GM21390 (cell line): ENCODE results near the gene DENND4A.
"Not testable (repeated sequence)": the region's sequence is repeated elsewhere in the genome, so short reads cannot be mapped to it uniquely, and the experiment has no call there.

Experiments used
- ATAC-seq: cut with Tn5 transposase; IDR thresholded peaks from one replicate; pipeline ENCODE4 v1.9.1; 2021; ENCODE audit not compliant: unreplicated experiment

The DENND4A gene

GRCh38 chr15:65761210-65761926, 30.7 kb downstream of the DENND4A start:
- ATAC-seq: no peak

- no peak for ATAC-seq
These were observed 32.7 kb downstream of the DENND4A start for GRCh38 chr15:65759441-65759840.

GRCh38 chr15:65758242-65758641, 33.9 kb downstream of the DENND4A start:
- no peak for ATAC-seq

GRCh38 chr15:65757256-65757655, 34.8 kb downstream of the DENND4A start:
- ATAC-seq: no peak

GRCh38 chr15:65752151-65752700, 39.9 kb downstream of the DENND4A start:
- ATAC-seq: no peak

- no peak for ATAC-seq
These were observed 40.7 kb downstream of the DENND4A start for GRCh38 chr15:65751431-65751830.

GRCh38 chr15:65747265-65747664, 44.8 kb downstream of the DENND4A start:
- no peak for ATAC-seq

GRCh38 chr15:65743637-65744252, 48.3 kb downstream of the DENND4A start:
- no peak for ATAC-seq

GRCh38 chr15:65740148-65740547, 51.9 kb downstream of the DENND4A start:
- no peak for ATAC-seq

- ATAC-seq: no peak
These were observed 53.4 kb downstream of the DENND4A start for GRCh38 chr15:65738649-65739048.

- ATAC-seq: not testable (repeated sequence)
These were observed 58.5 kb downstream of the DENND4A start for GRCh38 chr15:65733599-65733998.

GRCh38 chr15:65732698-65733097, 59.4 kb downstream of the DENND4A start:
- no peak for ATAC-seq

- no peak for ATAC-seq
These were observed 60.2 kb downstream of the DENND4A start for GRCh38 chr15:65731926-65732325.

GRCh38 chr15:65730549-65731172, 61.4 kb downstream of the DENND4A start:
- ATAC-seq: no peak

GRCh38 chr15:65724464-65725215, 67.5 kb downstream of the DENND4A start:
- ATAC-seq: no peak

GRCh38 chr15:65723876-65724275, 68.2 kb downstream of the DENND4A start:
- no peak for ATAC-seq

GRCh38 chr15:65722191-65722590, 69.9 kb downstream of the DENND4A start:
- ATAC-seq: no peak

- no peak for ATAC-seq
These were observed 79.7 kb downstream of the DENND4A start for GRCh38 chr15:65712415-65712814.

GRCh38 chr15:65695081-65695480, 97.0 kb downstream of the DENND4A start:
- no peak for ATAC-seq

- ATAC-seq: no peak
These were observed 101.3 kb downstream of the DENND4A start for GRCh38 chr15:65690778-65691177.

- no peak for ATAC-seq
These were observed 101.9 kb downstream of the DENND4A start for GRCh38 chr15:65690173-65690572.
